CD8-positive, alpha-beta memory T cell (primary cell): ENCODE measurements around the gene SAA1. TPM values are rescaled to one million over a fixed set of nuclear protein-coding genes. Genes with fewer than 3 reads are reported as not detected.

Experiments
- CTCF ChIA-PET: fragments of 350-600 bp; sonication (Branson Sonifier 250); formaldehyde crosslinking; loops from one replicate; lab custom pipeline; 2021; ENCODE audit warnings: antibody characterized with exemption; lab: Charles Lee
- POLR2A ChIA-PET: fragments of 350-600 bp; sonication (Branson Sonifier 250); formaldehyde crosslinking; loops from one replicate; lab custom pipeline; 2021; ENCODE audit warnings: antibody characterized with exemption; lab: Charles Lee
- DNase-seq, 5 donors: peaks; one replicate each; pipeline versions ENCODE4 v3.0.0 to v3.0.0-alpha.2; 2020 to 2022; ENCODE audit warnings: mixed read lengths in 1 of 5
- H3K27ac ChIP-seq: one replicate; pipeline ENCODE4 v1.7.0; 2013; ENCODE audit warnings: low read depth, mild to moderate bottlenecking, low read length, moderate library complexity
- H3K27me3 ChIP-seq: 2 replicates; pipeline ENCODE4 v1.7.0; 2013; ENCODE audit warnings: low read length, mild to moderate bottlenecking; ENCODE audit not compliant: insufficient read depth, poor library complexity, severe bottlenecking
- H3K36me3 ChIP-seq: 2 replicates; pipeline ENCODE4 v1.7.0; 2013; ENCODE audit warnings: mild to moderate bottlenecking, low read length, moderate library complexity; ENCODE audit not compliant: insufficient read depth
- H3K4me1 ChIP-seq: 2 replicates; pipeline ENCODE4 v1.7.0; 2013; ENCODE audit warnings: mild to moderate bottlenecking, low read length, moderate library complexity; ENCODE audit not compliant: insufficient read depth
- H3K4me3 ChIP-seq: 2 replicates; pipeline ENCODE4 v1.7.0; 2013; ENCODE audit warnings: mild to moderate bottlenecking, low read length
- H3K9me3 ChIP-seq: 2 replicates; pipeline ENCODE4 v1.7.0; 2013; ENCODE audit warnings: mild to moderate bottlenecking, low read length
- H3K27ac Mint-ChIP-seq, 8 donors: one replicate each; pipeline ENCODE4 v1.8.0; 2020 to 2021; ENCODE audit warnings: mixed read lengths in 8 of 8, mild to moderate bottlenecking in 6 of 8, inconsistent platforms in 3 of 8, moderate library complexity in 3 of 8
- H3K27me3 Mint-ChIP-seq, 2 donors: one replicate each; pipeline ENCODE4 v1.8.0; 2020 to 2021; ENCODE audit warnings: mixed read lengths in 2 of 2, mild to moderate bottlenecking in 1 of 2, moderate library complexity in 1 of 2
- H3K36me3 Mint-ChIP-seq, 3 donors: one replicate each; pipeline ENCODE4 v1.8.0; 2020 to 2021; ENCODE audit warnings: mixed read lengths in 3 of 3, inconsistent platforms in 1 of 3, mild to moderate bottlenecking in 1 of 3
- H3K4me1 Mint-ChIP-seq, 3 donors: one replicate each; pipeline ENCODE4 v1.8.0; 2020 to 2021; ENCODE audit warnings: mixed read lengths in 3 of 3, inconsistent platforms in 1 of 3, mild to moderate bottlenecking in 1 of 3
- H3K4me3 Mint-ChIP-seq, 7 donors: one replicate each; pipeline ENCODE4 v1.8.0; 2020 to 2021; ENCODE audit warnings: mixed read lengths in 7 of 7, mild to moderate bottlenecking in 6 of 7, moderate library complexity in 4 of 7, inconsistent platforms in 2 of 7
- H3K9me3 Mint-ChIP-seq, 5 donors: one replicate each; pipeline ENCODE4 v1.8.0; 2020 to 2022; ENCODE audit warnings: mixed read lengths in 5 of 5, mild to moderate bottlenecking in 3 of 5, moderate library complexity in 2 of 5, inconsistent platforms in 1 of 5
- polyA plus RNA-seq: library from polyadenylated mRNA; unstranded; fragments of 300-500 nt; fragmentation: Illumina TruSeq; gene quantifications from one replicate; pipeline ENCODE4 v1.2.3, GENCODE V29; 2021
- total RNA-seq, 2 experiments: library from RNA; stranded (reverse); gene quantifications; one replicate each; pipeline ENCODE4 v1.2.3, GENCODE V29; 2021

Gene SAA1
- total and polyA plus RNA-seq, 3 experiments from 2014 or later: not detected

- Mint-ChIP-seq H3K4me3 (no peak overlapping the region), H3K9me3 (no peaks in the 10 kb centered on the region), H3K36me3 (peaks cover 6 to 45% (median 12%) of the 10 kb centered on the region in 3 donors), H3K27me3 (no peaks in the 10 kb centered on the region), H3K4me1 (peaks cover 28 to 49% (median 37%) of the 10 kb centered on the region in 3 donors), H3K27ac (peak overlapping the region in 2 of 8 donors; percentile 63 to 86)
- no peak overlapping the region for H3K4me3 ChIP-seq
- no peak overlapping the region for H3K27ac ChIP-seq
- POLR2A ChIA-PET: no interaction called here
- H3K36me3 ChIP-seq: peaks cover 7% of the 10 kb centered on the region
- H3K27me3 ChIP-seq: no peaks in the 10 kb centered on the region
- H3K4me1 ChIP-seq: peaks cover 18% of the 10 kb centered on the region
- no peak for DNase-seq
- no peaks in the 10 kb centered on the region for H3K9me3 ChIP-seq
- CTCF ChIA-PET: interaction anchor here (1.0 to 1.4 kb wide), 4 partner anchors 9 to 91 kb away, joined by 3 read pairs; no protein-coding TSS in a partner anchor
Observed at GRCh38 chr11:18315893-18316292, 49.8 kb downstream of the SAA1 start.

DNA sequence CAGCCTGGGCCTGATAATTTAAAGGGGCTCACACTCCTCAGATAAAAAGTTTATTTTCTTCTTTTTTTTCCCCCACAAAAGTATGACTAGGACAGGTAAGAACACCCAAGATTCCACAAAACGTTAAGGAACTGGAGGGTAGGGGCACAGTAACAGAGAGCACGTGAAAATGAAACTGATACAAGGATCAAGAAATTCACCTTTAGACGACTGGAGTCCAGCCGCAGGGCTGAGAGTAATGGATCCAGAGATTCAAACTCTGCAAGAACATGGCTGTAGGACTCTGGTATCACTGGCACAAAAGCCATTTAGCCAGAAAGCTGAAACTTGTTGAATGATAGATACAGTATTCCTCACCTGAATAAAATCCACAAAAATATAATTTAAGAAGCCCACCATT, 51.5 kb downstream of the SAA1 start:
- peaks cover 40 to 60% (median 46%) of the 10 kb centered on the region in 3 donors for H3K4me1 Mint-ChIP-seq
- ChIA-PET CTCF (no interaction called here), POLR2A (no interaction called here)
- Histone ChIP-seq H3K9me3 (no peaks in the 10 kb centered on the region), H3K27ac (no peak overlapping the region), H3K4me3 (no peak overlapping the region), H3K27me3 (no peaks in the 10 kb centered on the region), H3K36me3 (peaks cover 4% of the 10 kb centered on the region), H3K4me1 (peaks cover 24% of the 10 kb centered on the region)
- no peak overlapping the region for H3K4me3 Mint-ChIP-seq
- no peaks in the 10 kb centered on the region for H3K27me3 Mint-ChIP-seq
- peaks cover 6 to 44% (median 9%) of the 10 kb centered on the region in 3 donors for H3K36me3 Mint-ChIP-seq
- peak overlapping the region in 3 of 8 donors; percentile 56 to 78 (median 58) for H3K27ac Mint-ChIP-seq
- no peak for DNase-seq
- H3K9me3 Mint-ChIP-seq: no peaks in the 10 kb centered on the region

Other genes with a start within 250 kb of the SAA1 start
- under 1 TPM; 0.20 to 0.53 TPM for gene TPH1, start 220.0 kb upstream of the SAA1 start, total RNA-seq
- 0.03 TPM for gene TPH1, start 220.0 kb upstream of the SAA1 start, polyA plus RNA-seq
- gene SAAL1, start 160.2 kb upstream of the SAA1 start, total RNA-seq: 10 to 100 TPM; 42.3 to 46.5 TPM
- 13.3 TPM for gene SAAL1, start 160.2 kb upstream of the SAA1 start, polyA plus RNA-seq
- not detected for gene MRGPRX3, start 133.7 kb upstream of the SAA1 start, total RNA-seq
- not detected for gene MRGPRX3, start 133.7 kb upstream of the SAA1 start, polyA plus RNA-seq
- not detected for gene MRGPRX4, start 93.4 kb upstream of the SAA1 start, total RNA-seq
- not detected for gene MRGPRX4, start 93.4 kb upstream of the SAA1 start, polyA plus RNA-seq
- not detected for gene SAA4, start 29.5 kb upstream of the SAA1 start, total RNA-seq
- not detected for gene SAA4, start 29.5 kb upstream of the SAA1 start, polyA plus RNA-seq
- gene SAA2, start 17.6 kb upstream of the SAA1 start, total RNA-seq: not detected
- not detected for gene SAA2, start 17.6 kb upstream of the SAA1 start, polyA plus RNA-seq
- gene HPS5, start 55.9 kb downstream of the SAA1 start, total RNA-seq: 10 to 100 TPM; 18.5 to 19.4 TPM
- gene HPS5, start 55.9 kb downstream of the SAA1 start, polyA plus RNA-seq: 13.8 TPM
- gene GTF2H1, start 56.3 kb downstream of the SAA1 start, total RNA-seq: 10 to 100 TPM; 60.3 to 62.0 TPM
- 37.4 TPM for gene GTF2H1, start 56.3 kb downstream of the SAA1 start, polyA plus RNA-seq
- 1,000 to 10,000 TPM; 1,546 to 1,631 TPM for gene LDHA, start 128.3 kb downstream of the SAA1 start, total RNA-seq
- gene LDHA, start 128.3 kb downstream of the SAA1 start, polyA plus RNA-seq: 389 TPM
- gene LDHC, start 146.1 kb downstream of the SAA1 start, total RNA-seq: not detected
- gene LDHC, start 146.1 kb downstream of the SAA1 start, polyA plus RNA-seq: not detected
- not detected for gene LDHAL6A, start 189.6 kb downstream of the SAA1 start, total RNA-seq
- not detected for gene LDHAL6A, start 189.6 kb downstream of the SAA1 start, polyA plus RNA-seq